ENCODE measurements around the gene CYSRT1.

GRCh38 chr9:137215196-137215986, 9.6 kb upstream of the CYSRT1 start:
- TF ChIP-seq CTCF (tag by site-specific recombination; IDR thresholded peaks at IDR 0.05): no peak
- TF ChIP-seq ZNF776 (tag by site-specific recombination; IDR thresholded peaks at IDR 0.05; ENCODE audit: borderline replicate concordance): no peak
- no peak for TF ChIP-seq SP2 (tag by site-specific recombination; IDR thresholded peaks at IDR 0.05)
- no peak for TF ChIP-seq ZNF18 (tag by site-specific recombination; IDR thresholded peaks at IDR 0.05)
- TF ChIP-seq MYNN (tag by site-specific recombination; IDR thresholded peaks at IDR 0.05; ENCODE audit: borderline replicate concordance): no peak
- TF ChIP-seq EGR2 (tag by site-specific recombination; IDR thresholded peaks at IDR 0.05; ENCODE audit: low read depth): no peak
- TF ChIP-seq ZNF777 (tag by site-specific recombination; IDR thresholded peaks at IDR 0.05; ENCODE audit: borderline replicate concordance): no peak
- no peak for TF ChIP-seq ZNF2 (tag by site-specific recombination; IDR thresholded peaks at IDR 0.05)
- no peak for TF ChIP-seq ZNF184 (tag by site-specific recombination; IDR thresholded peaks at IDR 0.05)
- no peak for TF ChIP-seq ZNF202 (tag by site-specific recombination; IDR thresholded peaks at IDR 0.05; ENCODE audit: borderline replicate concordance)
- no peak for TF ChIP-seq ZNF510 (tag by site-specific recombination; IDR thresholded peaks at IDR 0.05; ENCODE audit: insufficient replicate concordance)
- no peak for TF ChIP-seq ZNF24 (tag by site-specific recombination; IDR thresholded peaks at IDR 0.05)
- no peak for TF ChIP-seq BCL11B (tag by site-specific recombination; IDR thresholded peaks at IDR 0.05; ENCODE audit: low read depth)
- TF ChIP-seq HOXA7 (CRISPR knock-in tag; IDR thresholded peaks at IDR 0.05; ENCODE audit: borderline replicate concordance): no peak
